HepG2 (cell line): ENCODE measurements around the gene NSD2. TPM values are rescaled to one million over a fixed set of nuclear protein-coding genes. Genes with fewer than 3 reads are reported as not detected.
A peak's percentile ranks its signal among the peaks of the same experiment; 100 is the strongest.

Experiments
- ATAC-seq: fragments of 200-7000 bp; cut with Tn5 transposase; 3 replicates; pipeline ENCODE4 v1.9.1; 2020; ENCODE audit warnings: mild to moderate bottlenecking, moderate library complexity
- BruUV-seq: library from RNA; stranded (reverse); fragments of 400-500 nt; replicated peaks from 2 replicates; lab custom pipeline; 2021; lab: Mats Ljungman, UMichigan
- CTCF ChIA-PET: fragments of 300-600 bp; formaldehyde crosslinking; extraction: SDS; loops from one replicate; lab custom pipeline; 2021; ENCODE audit warnings: low total read pairs, inconsistent platforms, low intra/inter-chr PET ratio; lab: Yijun Ruan, JAX
- POLR2A ChIA-PET: fragments of 350-600 bp; sonication (Branson Sonifier 250); formaldehyde crosslinking; loops from one replicate; lab custom pipeline; 2020; ENCODE audit warnings: antibody characterized with exemption, inconsistent platforms; lab: Yijun Ruan, JAX
- DNase-seq: peaks from one replicate; pipeline ENCODE4 v3.0.0-alpha.2; 2015; ENCODE audit warnings: low spot score
- FAIRE-seq: peaks from 3 replicates; lab custom pipeline; 2011; peaks lifted over from hg19 to GRCh38; lab: Jason Lieb, UNC
- H2AFZ ChIP-seq: one replicate; pipeline ENCODE4 v1.6.1; 2011; ENCODE audit warnings: low read length, inconsistent platforms
- H3K27ac ChIP-seq: fragments of 300-600 bp; 3 replicates; pipeline ENCODE4 v1.8.0; 2011; ENCODE audit warnings: mixed run types, mild to moderate bottlenecking, mixed read lengths, low read length, inconsistent platforms; ENCODE audit not compliant: insufficient read depth; ENCODE audit errors: extremely low read length
- H3K27me3 ChIP-seq, 2 experiments: fragments of 200-600 bp in 1 of 2; 2 replicates in 1 of 2; 3 replicates in 1 of 2; pipeline versions ENCODE4 v1.6.0 to v1.8.0; 2011; ENCODE audit warnings: low read length in 2 of 2, mild to moderate bottlenecking in 2 of 2, moderate library complexity in 2 of 2, inconsistent platforms in 1 of 2; ENCODE audit not compliant: insufficient read depth in 2 of 2, control insufficient read depth in 1 of 2
- H3K36me3 ChIP-seq, 2 experiments: fragments of 200-600 bp in 1 of 2; replicated peaks in 1 of 2; 2 replicates in 1 of 2; 3 replicates in 1 of 2; pipeline versions ENCODE4 v1.5.1 to v1.8.0; 2011; ENCODE audit warnings: low read length in 2 of 2, inconsistent platforms in 1 of 2; ENCODE audit not compliant: insufficient read depth in 2 of 2, control insufficient read depth in 1 of 2
- H3K4me1 ChIP-seq: 2 replicates; pipeline ENCODE4 v1.5.1; 2012; ENCODE audit warnings: low read length, inconsistent platforms; ENCODE audit not compliant: insufficient read depth
- H3K4me2 ChIP-seq: 2 replicates; pipeline ENCODE4 v1.6.0; 2011; ENCODE audit warnings: low read depth, low read length, inconsistent platforms
- H3K4me3 ChIP-seq, 3 experiments: fragments of 200-600 bp in 1 of 3; sonication (generic), shearing (Covaris generic) in 1 of 3; replicated peaks in 1 of 3; 2 replicates each; pipeline ENCODE4 v1.5.1; 2011 to 2016; ENCODE audit warnings: low read length in 3 of 3, inconsistent platforms in 2 of 3, low read depth in 2 of 3, mild to moderate bottlenecking in 2 of 3, control low read depth in 1 of 3, mixed read lengths in 1 of 3; ENCODE audit not compliant: insufficient read depth in 1 of 3
- H3K79me2 ChIP-seq: one replicate; pipeline ENCODE4 v1.6.1; 2011; ENCODE audit warnings: low read length, inconsistent platforms; ENCODE audit not compliant: insufficient read depth
- H3K9ac ChIP-seq: 2 replicates; pipeline ENCODE4 v1.6.0; 2011; ENCODE audit warnings: mild to moderate bottlenecking, low read depth, low read length, inconsistent platforms; ENCODE audit not compliant: insufficient read depth
- H3K9me3 ChIP-seq: 2 replicates; pipeline ENCODE4 v1.5.1; 2012; ENCODE audit warnings: mild to moderate bottlenecking, low read length
- H4K20me1 ChIP-seq: 2 replicates; pipeline ENCODE4 v1.6.0; 2011; ENCODE audit warnings: inconsistent platforms, mild to moderate bottlenecking, low read length, moderate library complexity; ENCODE audit not compliant: insufficient read depth
- CHCHD3 ChIP-seq: sonication (generic); formaldehyde crosslinking; IDR thresholded peaks from 2 replicates; pipeline ENCODE4 v1.8.0; 2022; ENCODE audit warnings: mild to moderate bottlenecking, missing genetic modification reagents, moderate library complexity
- HES4 ChIP-seq: sonication (generic); formaldehyde crosslinking; IDR thresholded peaks from 2 replicates; pipeline ENCODE4 v1.9.0; 2021; ENCODE audit warnings: mild to moderate bottlenecking, missing genetic modification reagents, borderline replicate concordance
- HNF4G ChIP-seq, 2 experiments: sonication (generic) in 1 of 2; formaldehyde crosslinking in 1 of 2; IDR thresholded peaks; 2 replicates each; pipeline versions ENCODE4 v1.4.0 to v1.6.1; 2011 to 2020; ENCODE audit warnings: borderline replicate concordance in 2 of 2, low read depth in 2 of 2, mild to moderate bottlenecking in 2 of 2, low read length in 1 of 2, missing genetic modification reagents in 1 of 2, moderate library complexity in 1 of 2
- MYPOP ChIP-seq: sonication (generic); formaldehyde crosslinking; IDR thresholded peaks from 2 replicates; pipeline ENCODE4 v1.8.1; 2023; ENCODE audit warnings: mild to moderate bottlenecking, moderate library complexity, missing genetic modification reagents
- SMYD3 ChIP-seq: sonication (generic); formaldehyde crosslinking; IDR thresholded peaks from 2 replicates; pipeline ENCODE4 v1.8.1; 2023; ENCODE audit warnings: mild to moderate bottlenecking, missing genetic modification reagents
- TBX3 ChIP-seq: fragments of 450-650 bp; IDR thresholded peaks from 2 replicates; pipeline ENCODE4 v1.6.1; 2017; ENCODE audit warnings: antibody characterized with exemption, mild to moderate bottlenecking, inconsistent platforms, borderline replicate concordance
- TRIM24 ChIP-seq: sonication (generic); formaldehyde crosslinking; IDR thresholded peaks from 2 replicates; pipeline ENCODE4 v1.8.0; 2022; ENCODE audit warnings: mild to moderate bottlenecking, missing genetic modification reagents
- ZNF3 ChIP-seq: IDR thresholded peaks from 2 replicates; pipeline ENCODE4 v1.7.0; 2017; ENCODE audit warnings: inconsistent platforms
- ZNF326 ChIP-seq: sonication (generic); formaldehyde crosslinking; IDR thresholded peaks from 2 replicates; pipeline ENCODE4 v1.4.0; 2020; ENCODE audit warnings: missing genetic modification reagents, borderline replicate concordance
- ZNF335 ChIP-seq: sonication (generic); formaldehyde crosslinking; IDR thresholded peaks from 2 replicates; pipeline ENCODE4 v1.4.0; 2020; ENCODE audit warnings: missing genetic modification reagents
- ZSCAN22 ChIP-seq: sonication (generic); formaldehyde crosslinking; IDR thresholded peaks from 2 replicates; pipeline ENCODE4 v1.4.0; 2020; ENCODE audit warnings: mild to moderate bottlenecking, missing genetic modification reagents
- WGBS: methylation state at CpG from one replicate; pipeline ENCODE4 v1.1.6; 2017; ENCODE audit warnings: low lambda C conversion rate; 5-methylcytosine and 5-hydroxymethylcytosine counted together
- in situ Hi-C: cut with HindIII; loops from 2 replicates; pipeline ENCODE4 v1.10.0; 2017; ENCODE audit warnings: low pct_unique_long_range_greater_than_20kb; ENCODE audit not compliant: extremely low pct_ligation_motif_present
- intact Hi-C: fragments of 100-400 bp; cut with micrococcal nuclease; formaldehyde crosslinking; loops from one replicate; pipeline ENCODE4 v1.10.0; 2022; ENCODE audit not compliant: unreplicated experiment
- polyA plus RNA-seq, 8 experiments: library from polyadenylated mRNA; depleted of rRNA in 3 of 8; stranded (reverse) in 7 of 8; unstranded in 1 of 8; fragments of >200 nt; fragmentation: Illumina TruSeq in 4 of 8; extraction: Trizol in 4 of 8; gene quantifications; 2 replicates each; pipeline versions ENCODE4 v1.2.1 to v1.2.3, GENCODE V29; 2011 to 2016; ENCODE audit warnings: low read depth in 4 of 8, missing spikeins in 1 of 8, mixed read lengths in 1 of 8; ENCODE audit not compliant: insufficient read depth in 1 of 8
- total RNA-seq, 5 experiments: library from RNA; depleted of rRNA; stranded (reverse); fragments of >200 nt; fragmentation: Illumina TruSeq; extraction: Trizol; gene quantifications; 2 replicates each; pipeline ENCODE4 v1.2.3, GENCODE V29; 2016; ENCODE audit warnings: low read depth in 1 of 5
- TF ChIP-seq, protein P1 (sequence below): sonication (generic); formaldehyde crosslinking; IDR thresholded peaks from 2 replicates; pipeline ENCODE4 v1.5.0; 2020; ENCODE audit warnings: missing genetic modification reagents, mild to moderate bottlenecking, borderline replicate concordance
- TF ChIP-seq, protein P2 (sequence below), 2 experiments: sonication (generic) in 1 of 2; formaldehyde crosslinking in 1 of 2; IDR thresholded peaks; 2 replicates each; pipeline versions ENCODE4 v1.4.0 to v1.6.1; 2018 to 2020; ENCODE audit warnings: missing genetic modification reagents in 2 of 2, borderline replicate concordance in 1 of 2, low read depth in 1 of 2, mild to moderate bottlenecking in 1 of 2, missing biosample characterization in 1 of 2

The NSD2 gene
- total and polyA plus RNA-seq, 2 of the 13 experiments (the other 11 are each of a cell fraction or from before 2014, with no cell fraction given) = 22.0 to 65.9 TPM

GRCh38 chr4:1961038-1961437 lies 89.8 kb downstream of the NSD2 start:
- H3K9ac ChIP-seq = no peak overlapping the region
- H4K20me1 ChIP-seq = no peaks in the 10 kb centered on the region
- no peak overlapping the region for H3K27ac ChIP-seq
- no peak for DNase-seq
- H3K36me3 ChIP-seq = peaks cover 43 to 94% of the 10 kb centered on the region in 2 experiments
- POLR2A ChIA-PET = no interaction called here
- H3K4me2 ChIP-seq = no peak overlapping the region
- intact Hi-C loops = no loop called here
- 98% methylated on average over 15 of the region's 15 CpGs for WGBS
- H3K27me3 ChIP-seq = no peaks in the 10 kb centered on the region; a peak in 1 of 5 replicates
- CTCF ChIA-PET = no interaction called here
- FAIRE-seq = no peak
- no peaks in the 10 kb centered on the region for H3K9me3 ChIP-seq
- no peaks in the 10 kb centered on the region for H3K79me2 ChIP-seq
- TF ChIP-seq HES4 (CRISPR knock-in tag) (no peak), HNF4G (IDR thresholded peaks at IDR 0.05; ENCODE audit: borderline replicate concordance, low read depth, low read length) (0 out of 2 replicates have a peak, but pooled peaks have one; percentile 8), HNF4G (CRISPR knock-in tag; IDR thresholded peaks at IDR 0.05; ENCODE audit: borderline replicate concordance, low read depth) (no peak)
- TF ChIP-seq, protein P1, sequence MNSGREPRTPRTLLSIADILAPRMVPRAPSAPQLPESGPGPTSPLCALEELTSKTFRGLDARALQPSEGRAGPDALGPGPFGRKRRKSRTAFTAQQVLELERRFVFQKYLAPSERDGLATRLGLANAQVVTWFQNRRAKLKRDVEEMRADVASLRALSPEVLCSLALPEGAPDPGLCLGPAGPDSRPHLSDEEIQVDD (CRISPR knock-in tag) = no peak
- peaks cover 18% of the 10 kb centered on the region; the same call in 1 of the 2 replicates for H3K4me1 ChIP-seq
- in situ Hi-C loops = no loop called here
- BruUV-seq = no TSS peak
- no peak overlapping the region for H2AFZ ChIP-seq
- ATAC-seq = no peak
- H3K4me3 ChIP-seq = no peak overlapping the region

GRCh38 chr4:1961563-1961962 lies 90.4 kb downstream of the NSD2 start:
- H3K4me2 ChIP-seq = no peak overlapping the region
- no peak overlapping the region for H3K9ac ChIP-seq
- BruUV-seq = no TSS peak
- DNase-seq = no peak
- intact Hi-C loops (no loop called here), in situ Hi-C loops (no loop called here)
- peaks cover 43 to 91% of the 10 kb centered on the region in 2 experiments for H3K36me3 ChIP-seq
- no peaks in the 10 kb centered on the region for H4K20me1 ChIP-seq
- H3K4me1 ChIP-seq = peaks cover 18% of the 10 kb centered on the region; the same call in 1 of the 2 replicates
- 91% methylated on average over 4 of the region's 4 CpGs for WGBS
- POLR2A ChIA-PET = no interaction called here
- H2AFZ ChIP-seq = no peak overlapping the region
- no peaks in the 10 kb centered on the region for H3K9me3 ChIP-seq
- H3K27ac ChIP-seq = no peak overlapping the region
- ATAC-seq = no peak
- FAIRE-seq = no peak
- no peaks in the 10 kb centered on the region; a peak in 1 of 5 replicates for H3K27me3 ChIP-seq
- CTCF ChIA-PET = no interaction called here
- H3K79me2 ChIP-seq = no peaks in the 10 kb centered on the region
- H3K4me3 ChIP-seq = no peak overlapping the region
- TF ChIP-seq ZNF3 (no peak), CHCHD3 (CRISPR knock-in tag) (no peak), ZNF335 (CRISPR knock-in tag) (no peak), TBX3 (no peak), MYPOP (CRISPR knock-in tag) (no peak), ZNF326 (CRISPR knock-in tag) (no peak), ZSCAN22 (CRISPR knock-in tag) (no peak), TRIM24 (CRISPR knock-in tag) (no peak), SMYD3 (CRISPR knock-in tag) (no peak)
- TF ChIP-seq, protein P2, sequence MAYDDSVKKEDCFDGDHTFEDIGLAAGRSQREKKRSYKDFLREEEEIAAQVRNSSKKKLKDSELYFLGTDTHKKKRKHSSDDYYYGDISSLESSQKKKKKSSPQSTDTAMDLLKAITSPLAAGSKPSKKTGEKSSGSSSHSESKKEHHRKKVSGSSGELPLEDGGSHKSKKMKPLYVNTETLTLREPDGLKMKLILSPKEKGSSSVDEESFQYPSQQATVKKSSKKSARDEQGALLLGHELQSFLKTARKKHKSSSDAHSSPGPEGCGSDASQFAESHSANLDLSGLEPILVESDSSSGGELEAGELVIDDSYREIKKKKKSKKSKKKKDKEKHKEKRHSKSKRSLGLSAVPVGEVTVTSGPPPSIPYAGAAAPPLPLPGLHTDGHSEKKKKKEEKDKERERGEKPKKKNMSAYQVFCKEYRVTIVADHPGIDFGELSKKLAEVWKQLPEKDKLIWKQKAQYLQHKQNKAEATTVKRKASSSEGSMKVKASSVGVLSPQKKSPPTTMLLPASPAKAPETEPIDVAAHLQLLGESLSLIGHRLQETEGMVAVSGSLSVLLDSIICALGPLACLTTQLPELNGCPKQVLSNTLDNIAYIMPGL (CRISPR knock-in tag; IDR thresholded peaks at IDR 0.05; ENCODE audit: borderline replicate concordance in 1 of 2, low read depth in 1 of 2) = no peak
